Adrenal gland (tissue), 12 donors: ENCODE results near the gene ABCC11. TPM values are rescaled to one million over a fixed set of nuclear protein-coding genes. Genes with fewer than 3 reads are reported as not detected.

Source experiments
- DNase-seq, 7 donors: peaks; one replicate each; pipeline ENCODE4 v3.0.0-alpha.2; 2019 to 2020
- H3K27ac ChIP-seq, 5 donors: fragments of 200-600 bp; sonication (generic) in 4 of 5; 1 replicate in 3 of 5; 2 replicates in 2 of 5; pipeline versions ENCODE4 v1.5.1 to v1.8.0; 2016 to 2020; ENCODE audit warnings: mild to moderate bottlenecking in 1 of 5
- H3K27me3 ChIP-seq: fragments of 200-600 bp; 2 replicates; pipeline ENCODE4 v1.8.0; 2021
- H3K36me3 ChIP-seq, 2 donors: fragments of 200-600 bp; replicated peaks in 1 of 2; 1 replicate in 1 of 2; 2 replicates in 1 of 2; pipeline versions ENCODE4 v1.5.1 to v1.8.0; 2018 to 2022
- H3K4me1 ChIP-seq, 2 donors: fragments of 200-600 bp; replicated peaks in 1 of 2; 1 replicate in 1 of 2; 2 replicates in 1 of 2; pipeline versions ENCODE4 v1.5.1 to v1.8.0; 2018 to 2021
- H3K4me3 ChIP-seq, 4 donors: fragments of 200-600 bp; sonication (generic) in 3 of 4; one replicate each; pipeline ENCODE4 v1.5.1; 2016 to 2018
- H3K9me3 ChIP-seq, 3 donors: fragments of 200-600 bp; sonication (generic) in 1 of 3; replicated peaks in 1 of 3; 1 replicate in 2 of 3; 2 replicates in 1 of 3; pipeline versions ENCODE4 v1.5.1 to v1.8.0; 2016 to 2021
- CTCF ChIP-seq, 6 experiments: fragments of 450-650 bp in 4 of 6; fragments of 200-600 bp in 2 of 6; sonication (generic) in 1 of 6; IDR thresholded peaks; 1 replicate in 5 of 6; 2 replicates in 1 of 6; pipeline versions ENCODE4 v1.5.1 to v1.8.0; 2016 to 2021; ENCODE audit warnings: antibody characterized with exemption in 6 of 6, mild to moderate bottlenecking in 2 of 6, moderate library complexity in 1 of 6
- POLR2A ChIP-seq, 2 donors: fragments of 450-650 bp; IDR thresholded peaks; one replicate each; pipeline ENCODE4 v1.6.1; 2017; ENCODE audit warnings: antibody characterized with exemption in 2 of 2, mild to moderate bottlenecking in 2 of 2, moderate library complexity in 1 of 2
- WGBS, 4 donors: extraction: QIAGEN DNeasy Blood & Tissue Kit in 2 of 4; methylation state at CpG; one replicate each; pipeline versions ENCODE4 v1.1.5 to v1.1.7; 2013 to 2017; 5-methylcytosine and 5-hydroxymethylcytosine counted together
- intact Hi-C, 2 donors: fragments of 100-400 bp; cut with DNase I; formaldehyde crosslinking; loops; one replicate each; pipeline versions ENCODE4 v1.14.1 to v1.15.0; 2022 to 2023
- polyA plus RNA-seq, 3 donors: library from polyadenylated mRNA; stranded (reverse); fragments of 200-250 nt in 2 of 3; fragments of 350-450 nt in 1 of 3; fragmentation: Illumina TruSeq in 1 of 3; extraction: RNeasy Lipid Tissue Mini Kit (QIAGEN cat#74804) in 1 of 3; gene quantifications; one replicate each; pipeline ENCODE4 v1.2.3, GENCODE V29; 2013 to 2014
- total RNA-seq, 9 donors: library from RNA; depleted of rRNA in 4 of 9; stranded (reverse); fragments of >200 nt in 4 of 9; fragments of 120-200 nt in 1 of 9; fragmentation: NEBNext Ultra II Directional in 1 of 9; extraction: Animal tissue kit (Norgen Biotek cat#: 25700) in 1 of 9; gene quantifications; one replicate each; pipeline versions ENCODE4 v1.1.0 to v1.2.4, GENCODE V29; 2013 to 2023
- donor health status: healthy with polysubstance abuse.
- donor health status: Bipolar disorder and iron deficiency.
- donor health status: DM: yes; HTN: yes; CAD: no.
- donor health status: DM: no; HTN: no; CAD: no.
- donor health status: DM: no; HTN: no; CAD: no.
- donor health status: DM: yes; HTN: yes; CAD: no.

The ABCC11 gene
- total and polyA plus RNA-seq, 12 donors = 0.17 to 0.74 (median 0.27) TPM; not detected in 3

- H3K36me3 ChIP-seq = no peaks in the 10 kb centered on the region
These were observed 50.0 kb downstream of the ABCC11 start for GRCh38 chr16:48197294-48197693.

DNA sequence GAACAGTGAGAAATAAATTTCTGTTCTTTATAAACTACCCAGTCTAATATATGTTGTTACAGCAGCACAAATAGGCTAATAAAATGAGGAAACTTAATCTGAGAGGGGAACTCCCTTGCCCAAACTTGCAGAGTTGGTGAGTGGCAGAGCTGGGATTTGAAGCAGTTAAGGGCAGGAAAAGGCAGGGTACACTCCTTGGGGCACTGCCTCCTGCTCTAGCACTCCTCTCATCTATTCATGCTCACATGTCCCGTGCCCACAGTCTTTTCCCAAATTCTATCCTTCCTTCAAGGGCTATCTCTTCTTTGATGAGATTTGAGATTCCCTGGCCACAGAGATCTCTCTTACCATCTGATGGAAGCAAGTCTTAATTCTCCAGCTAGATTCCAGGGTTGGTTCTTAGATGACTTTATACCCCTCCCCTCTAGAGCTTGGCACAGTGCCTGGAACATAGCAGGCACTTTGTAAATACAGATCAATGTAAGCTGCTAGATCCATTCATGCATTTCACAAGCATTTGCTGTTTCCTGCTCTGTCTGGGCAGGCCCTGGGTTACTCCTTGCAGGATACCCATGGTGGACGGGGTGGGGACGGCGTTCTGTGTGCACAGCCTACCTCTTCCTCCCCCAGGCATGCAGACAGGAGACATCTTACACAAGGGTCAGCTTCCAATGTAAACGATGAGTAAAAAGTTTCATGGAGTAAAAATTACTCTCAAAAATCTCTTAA lies 52.3 kb downstream of the ABCC11 start:
- TF ChIP-seq CTCF (IDR thresholded peaks at IDR 0.05) (no peak), POLR2A (IDR thresholded peaks at IDR 0.05) (no peak)
- WGBS, 4 donors = 57 to 60% (median 57%) methylated on average over 5 of the region's 5 CpGs
- Histone ChIP-seq H3K27ac (no peak overlapping the region), H3K9me3 (no peaks in the 10 kb centered on the region), H3K4me3 (no peak overlapping the region), H3K4me1 (no peaks in the 10 kb centered on the region), H3K36me3 (no peaks in the 10 kb centered on the region), H3K27me3 (no peaks in the 10 kb centered on the region)
- intact Hi-C loops = no loop called here
- DNase-seq = no peak

More at GRCh38 chr16:48197294-48197693, 50.0 kb downstream of the ABCC11 start:
- WGBS, 4 donors = 82 to 95% (median 82%) methylated on average over 3 of the region's 3 CpGs
- no peak for DNase-seq
- TF ChIP-seq POLR2A (IDR thresholded peaks at IDR 0.05) (no peak), CTCF (IDR thresholded peaks at IDR 0.05) (no peak)
- H3K4me3 ChIP-seq = no peak overlapping the region
- intact Hi-C loops = no loop called here
- H3K4me1 ChIP-seq = no peaks in the 10 kb centered on the region
- no peaks in the 10 kb centered on the region for H3K9me3 ChIP-seq
- H3K27ac ChIP-seq = no peak overlapping the region
- H3K27me3 ChIP-seq = no peaks in the 10 kb centered on the region

GRCh38 chr16:48193846-48194245 lies 53.5 kb downstream of the ABCC11 start:
- no peak for DNase-seq
- TF ChIP-seq CTCF (IDR thresholded peaks at IDR 0.05) (no peak), POLR2A (IDR thresholded peaks at IDR 0.05) (no peak)
- no peak overlapping the region for H3K27ac ChIP-seq
- intact Hi-C loops = no loop called here
- no peaks in the 10 kb centered on the region for H3K27me3 ChIP-seq
- H3K4me3 ChIP-seq = no peak overlapping the region
- no peaks in the 10 kb centered on the region for H3K4me1 ChIP-seq
- no peaks in the 10 kb centered on the region for H3K36me3 ChIP-seq
- 78 to 88% (median 85%) methylated on average over 7 of the region's 7 CpGs for WGBS, 4 donors
- no peaks in the 10 kb centered on the region for H3K9me3 ChIP-seq

- Histone ChIP-seq H3K9me3 (no peaks in the 10 kb centered on the region), H3K4me1 (no peaks in the 10 kb centered on the region), H3K27me3 (no peaks in the 10 kb centered on the region), H3K36me3 (no peaks in the 10 kb centered on the region), H3K27ac (no peak overlapping the region), H3K4me3 (no peak overlapping the region)
- WGBS, 4 donors = 75 to 82% (median 76%) methylated on average over 6 of the region's 6 CpGs
- intact Hi-C loops = no loop called here
- TF ChIP-seq POLR2A (IDR thresholded peaks at IDR 0.05) (no peak), CTCF (IDR thresholded peaks at IDR 0.05) (no peak)
- no peak for DNase-seq
These were observed 58.8 kb downstream of the ABCC11 start for GRCh38 chr16:48188449-48189102.
